ENCODE data around the gene MOAP1.
A peak's percentile ranks its signal among the peaks of the same experiment; 100 is the strongest.
"Not testable (repeated sequence)": the region's sequence is repeated elsewhere in the genome, so short reads cannot be mapped to it uniquely, and the experiment has no call there.

The MOAP1 gene

DNA sequence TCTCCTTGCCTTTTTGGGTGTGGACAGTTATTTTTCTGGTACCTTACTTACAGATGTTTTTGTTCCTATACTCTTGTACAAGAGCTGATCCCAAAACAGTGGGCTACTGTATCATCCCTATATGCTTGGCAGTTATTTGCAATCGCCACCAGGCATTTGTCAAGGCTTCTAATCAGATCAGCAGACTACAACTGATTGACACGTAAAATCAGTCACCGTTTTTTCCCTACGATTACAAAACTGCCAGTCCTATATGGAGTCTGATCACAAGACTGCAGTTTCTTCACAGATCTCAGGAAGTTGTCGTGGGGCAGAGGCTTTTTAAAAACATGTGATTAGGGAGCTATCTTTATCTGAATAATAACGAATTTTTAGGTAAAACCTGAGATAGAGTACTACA, 1.8 kb upstream of the MOAP1 start:
- TF ChIP-seq, protein P1, sequence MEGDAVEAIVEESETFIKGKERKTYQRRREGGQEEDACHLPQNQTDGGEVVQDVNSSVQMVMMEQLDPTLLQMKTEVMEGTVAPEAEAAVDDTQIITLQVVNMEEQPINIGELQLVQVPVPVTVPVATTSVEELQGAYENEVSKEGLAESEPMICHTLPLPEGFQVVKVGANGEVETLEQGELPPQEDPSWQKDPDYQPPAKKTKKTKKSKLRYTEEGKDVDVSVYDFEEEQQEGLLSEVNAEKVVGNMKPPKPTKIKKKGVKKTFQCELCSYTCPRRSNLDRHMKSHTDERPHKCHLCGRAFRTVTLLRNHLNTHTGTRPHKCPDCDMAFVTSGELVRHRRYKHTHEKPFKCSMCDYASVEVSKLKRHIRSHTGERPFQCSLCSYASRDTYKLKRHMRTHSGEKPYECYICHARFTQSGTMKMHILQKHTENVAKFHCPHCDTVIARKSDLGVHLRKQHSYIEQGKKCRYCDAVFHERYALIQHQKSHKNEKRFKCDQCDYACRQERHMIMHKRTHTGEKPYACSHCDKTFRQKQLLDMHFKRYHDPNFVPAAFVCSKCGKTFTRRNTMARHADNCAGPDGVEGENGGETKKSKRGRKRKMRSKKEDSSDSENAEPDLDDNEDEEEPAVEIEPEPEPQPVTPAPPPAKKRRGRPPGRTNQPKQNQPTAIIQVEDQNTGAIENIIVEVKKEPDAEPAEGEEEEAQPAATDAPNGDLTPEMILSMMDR (IDR thresholded peaks at IDR 0.05; ENCODE audit: borderline replicate concordance, control extremely low read depth, extremely low read depth, insufficient read depth, missing control alignments) = no peak
- in situ Hi-C loops (cut with MboI; ENCODE audit: low sequenced_read_pairs, unreplicated experiment) = no loop called here
- DNase-seq (ENCODE audit: low spot score) = no peak

DNA sequence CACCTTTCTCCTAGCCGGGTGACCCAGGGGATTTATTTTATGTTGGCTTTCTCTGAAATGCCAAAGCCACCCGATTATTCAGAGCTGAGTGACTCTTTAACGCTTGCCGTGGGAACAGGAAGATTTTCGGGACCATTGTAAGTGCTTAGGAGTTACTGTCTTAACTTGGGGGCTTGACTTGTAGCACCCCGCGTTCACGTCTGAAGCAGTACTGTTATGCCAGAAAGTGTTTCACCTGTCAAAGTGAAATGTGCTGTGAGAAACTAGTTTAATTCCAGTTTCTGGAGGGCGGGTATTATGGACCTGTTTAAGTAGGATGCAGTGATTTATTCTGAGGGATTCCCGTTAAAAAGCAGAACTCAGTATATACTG, 638 bp upstream of the MOAP1 start:
- peak; percentile 24 for DNase-seq (ENCODE audit: low spot score)
- in situ Hi-C loops (cut with MboI; ENCODE audit: low sequenced_read_pairs, unreplicated experiment) = no loop called here

DNA sequence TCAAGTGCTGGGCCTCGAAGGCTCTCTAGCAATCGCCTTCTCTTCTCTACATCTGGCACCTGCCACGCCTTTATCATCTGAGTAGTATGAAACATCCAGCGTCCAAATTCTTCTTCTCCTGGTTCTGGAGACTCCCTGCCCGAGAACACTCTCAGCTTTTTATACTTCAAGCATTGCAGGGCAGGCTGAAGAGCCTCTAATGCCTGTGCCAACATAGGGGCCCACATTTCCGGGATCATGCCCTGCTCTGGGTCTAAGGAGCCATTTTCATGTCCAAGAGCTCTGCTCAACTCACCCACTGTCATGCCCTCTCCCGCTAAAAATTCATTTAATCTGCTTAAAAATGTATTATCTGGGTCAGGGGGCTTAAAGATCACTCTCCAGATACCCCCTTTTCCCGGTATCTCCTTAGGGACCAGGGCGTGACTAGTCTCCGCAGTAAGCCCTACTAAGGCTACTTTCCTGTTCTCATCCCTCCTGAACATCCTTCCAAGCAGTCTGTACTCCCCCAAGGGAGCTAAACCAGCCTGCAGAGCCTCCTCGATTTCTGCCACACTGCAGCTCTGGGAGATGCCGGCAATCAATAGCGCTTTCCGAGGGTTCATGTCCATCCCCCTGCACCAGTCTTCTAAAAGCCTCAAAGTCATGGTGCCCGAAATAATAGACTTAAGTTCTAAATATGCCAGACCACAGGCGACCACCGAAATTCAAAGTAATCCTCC, 940 bp downstream of the MOAP1 start:
- in situ Hi-C loops (cut with MboI; ENCODE audit: low sequenced_read_pairs, unreplicated experiment) = no loop called here
- TF ChIP-seq, protein P1 (IDR thresholded peaks at IDR 0.05; ENCODE audit: borderline replicate concordance, control extremely low read depth, extremely low read depth, insufficient read depth, missing control alignments) = no peak
- no peak for DNase-seq (ENCODE audit: low spot score)

More for the DNA sequence above, 638 bp upstream of the MOAP1 start:
- TF ChIP-seq, protein P1 (IDR thresholded peaks at IDR 0.05; ENCODE audit: borderline replicate concordance, control extremely low read depth, extremely low read depth, insufficient read depth, missing control alignments) = no peak

DNA sequence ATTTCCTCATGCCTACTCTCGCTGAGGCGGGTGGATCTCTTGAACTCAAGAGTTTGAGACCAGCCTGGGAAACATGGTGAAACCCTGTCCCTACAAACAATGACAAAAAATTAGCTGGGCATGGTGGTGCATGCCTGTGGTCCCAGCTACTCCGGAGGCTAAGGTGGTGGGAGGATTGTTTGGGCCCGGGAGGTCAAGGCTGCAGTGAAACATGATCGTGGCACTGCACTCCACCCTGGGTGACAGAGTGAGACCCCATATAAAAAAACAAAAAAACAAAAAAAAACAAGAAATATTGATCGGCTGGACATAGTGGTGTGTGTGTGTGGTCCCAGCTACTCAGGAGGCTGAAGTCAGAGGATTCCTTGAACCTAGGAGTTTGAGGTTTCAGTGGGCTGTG, 9.2 kb downstream of the MOAP1 start:
- in situ Hi-C loops (cut with MboI; ENCODE audit: low sequenced_read_pairs, unreplicated experiment) = no loop called here
- no peak for DNase-seq (ENCODE audit: low spot score)
- TF ChIP-seq, protein P1 (IDR thresholded peaks at IDR 0.05; ENCODE audit: borderline replicate concordance, control extremely low read depth, extremely low read depth, insufficient read depth, missing control alignments) = no peak

DNA sequence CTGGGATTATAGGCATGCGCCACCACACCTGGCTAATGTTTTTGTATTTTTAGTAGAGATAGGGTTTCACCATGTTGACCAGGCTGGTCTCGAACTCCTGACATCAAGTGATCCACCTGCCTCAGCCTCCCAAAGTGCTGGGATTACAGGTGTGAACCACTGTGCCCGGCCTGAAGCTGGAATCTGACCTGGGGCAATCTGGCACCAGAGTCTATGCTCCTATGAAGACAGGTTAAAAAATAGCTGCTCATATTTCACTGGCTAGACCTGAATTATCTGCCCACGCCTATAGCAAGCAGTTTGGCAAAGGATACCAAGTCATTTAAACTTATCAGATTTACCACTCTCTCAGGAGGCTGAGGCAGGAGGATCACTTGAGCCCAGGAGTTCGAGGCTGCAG, 10.0 kb downstream of the MOAP1 start:
- in situ Hi-C loops (cut with MboI; ENCODE audit: low sequenced_read_pairs, unreplicated experiment); DNase-seq (ENCODE audit: low spot score): not testable (repeated sequence)

DNA sequence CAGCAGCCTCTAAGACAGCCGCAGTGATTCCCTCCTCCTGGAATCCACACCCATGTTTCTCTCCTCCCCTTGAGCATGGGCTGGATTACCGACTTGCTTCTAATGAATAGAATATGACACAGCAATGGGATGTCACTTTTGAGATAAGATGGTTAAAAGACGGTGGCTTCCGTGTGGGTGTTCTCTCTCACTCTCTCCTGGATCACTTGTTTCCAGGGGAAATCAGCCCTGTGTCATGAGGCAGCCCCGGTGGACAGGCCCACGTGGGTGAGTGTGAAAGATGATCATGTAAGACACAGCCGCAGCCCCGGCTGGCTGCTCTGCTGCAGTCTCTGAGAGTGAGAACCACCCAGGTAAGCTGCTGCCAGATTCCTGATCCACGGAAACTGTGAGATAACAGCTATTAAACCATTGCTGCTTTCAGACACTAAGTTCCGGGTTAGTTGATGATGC, 10.7 kb downstream of the MOAP1 start:
- DNase-seq (ENCODE audit: low spot score) = no peak
- in situ Hi-C loops (cut with MboI; ENCODE audit: low sequenced_read_pairs, unreplicated experiment) = no loop called here

DNA sequence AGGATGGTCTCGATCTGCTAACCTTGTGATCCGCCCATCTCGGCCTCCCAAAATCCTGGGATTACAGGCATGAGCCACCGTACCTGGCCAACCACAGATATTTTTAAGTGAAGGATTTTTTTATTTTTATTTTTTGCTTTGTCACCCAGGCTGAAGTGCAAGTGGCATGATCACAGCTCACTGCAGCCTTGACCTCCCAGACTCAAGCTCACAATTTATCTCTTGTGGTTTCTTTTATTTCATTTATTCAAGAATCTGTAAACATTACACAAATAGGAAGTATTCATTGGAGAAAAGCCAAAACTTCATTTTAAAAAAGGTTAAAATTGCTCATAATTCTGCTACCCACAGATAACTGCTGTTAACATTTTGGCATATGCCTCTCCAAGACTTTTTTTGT, 13.3 kb downstream of the MOAP1 start:
- TF ChIP-seq, protein P1 (IDR thresholded peaks at IDR 0.05; ENCODE audit: borderline replicate concordance, control extremely low read depth, extremely low read depth, insufficient read depth, missing control alignments) = no peak
- DNase-seq (ENCODE audit: low spot score) = no peak
- in situ Hi-C loops (cut with MboI; ENCODE audit: low sequenced_read_pairs, unreplicated experiment) = no loop called here

More for the DNA sequence above, 10.7 kb downstream of the MOAP1 start:
- TF ChIP-seq, protein P1 (IDR thresholded peaks at IDR 0.05; ENCODE audit: borderline replicate concordance, control extremely low read depth, extremely low read depth, insufficient read depth, missing control alignments) = no peak

DNA sequence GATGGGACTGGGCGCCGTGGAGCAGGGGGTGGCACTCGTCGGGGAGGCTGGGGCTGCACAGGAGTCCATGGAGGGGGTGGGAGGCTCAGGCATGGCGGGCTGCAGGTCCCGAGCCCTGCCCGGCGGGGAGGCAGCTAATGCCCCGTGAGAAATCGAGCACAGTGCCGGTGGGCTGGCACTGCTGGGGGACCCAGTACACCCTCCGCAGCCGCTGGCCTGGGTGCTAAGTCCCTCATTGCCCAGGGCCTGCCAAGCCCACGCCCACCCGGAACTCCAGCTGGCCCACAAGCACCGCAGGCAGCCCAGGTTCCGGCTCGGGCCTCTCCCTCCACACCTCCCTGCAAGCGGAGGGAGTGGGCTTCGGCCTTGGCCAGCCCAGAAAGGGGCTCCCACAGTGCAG, 14.6 kb downstream of the MOAP1 start:
- DNase-seq (ENCODE audit: low spot score); in situ Hi-C loops (cut with MboI; ENCODE audit: low sequenced_read_pairs, unreplicated experiment): not testable (repeated sequence)

DNA sequence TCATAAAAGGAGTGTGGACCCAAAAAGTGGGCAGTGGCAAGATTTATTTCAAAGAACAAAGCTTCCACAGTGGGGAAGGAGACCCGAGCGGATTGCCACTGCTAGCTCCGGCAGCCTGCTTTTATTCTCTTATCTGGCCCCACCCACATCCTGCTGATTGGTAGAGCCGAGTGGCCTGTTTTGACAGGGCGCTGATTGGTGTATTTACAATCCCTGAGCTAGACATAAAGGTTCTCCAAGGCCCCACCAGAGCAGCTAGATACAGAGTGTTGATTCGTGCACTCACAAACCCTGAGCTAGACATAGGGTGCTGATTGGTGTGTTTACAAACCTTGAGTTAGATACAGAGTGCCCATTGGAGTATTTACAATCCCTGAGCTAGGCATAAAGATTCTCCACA, 15.1 kb downstream of the MOAP1 start:
- in situ Hi-C loops (cut with MboI; ENCODE audit: low sequenced_read_pairs, unreplicated experiment); DNase-seq (ENCODE audit: low spot score): not testable (repeated sequence)

DNA sequence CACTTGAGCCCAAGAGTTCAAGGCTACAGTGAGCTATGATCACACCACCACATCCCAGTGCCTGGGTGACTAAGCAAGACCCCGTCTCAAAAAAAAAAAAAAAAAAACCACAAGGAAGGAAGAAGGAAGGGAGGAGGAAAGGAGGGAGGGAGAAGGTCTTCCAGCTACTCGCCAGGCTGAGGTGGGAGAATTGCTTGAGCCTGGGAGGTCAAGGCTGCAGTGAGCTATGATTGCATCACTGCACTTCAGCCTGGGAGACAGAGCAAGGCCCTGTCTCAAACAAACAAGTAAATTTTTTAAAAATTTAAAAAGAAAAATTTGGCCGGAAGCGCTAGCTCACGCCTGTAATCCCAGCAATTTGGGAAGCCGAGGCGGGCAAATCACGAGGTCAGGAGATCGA, 16.1 kb downstream of the MOAP1 start:
- in situ Hi-C loops (cut with MboI; ENCODE audit: low sequenced_read_pairs, unreplicated experiment); DNase-seq (ENCODE audit: low spot score): not testable (repeated sequence)

Measured in GM13976 (cell line).